ENCODE measurements around the gene ASPSCR1.

The ASPSCR1 gene

GRCh38 chr17:82008941-82009405, 31.5 kb downstream of the ASPSCR1 start:
- Histone ChIP-seq H3K4me1 (ENCODE audit: insufficient read depth, poor library complexity, severe bottlenecking) (peaks cover 14% of the 10 kb centered on the region), H3K9me3 (ENCODE audit: severe bottlenecking) (no peaks in the 10 kb centered on the region), H3K27me3 (ENCODE audit: insufficient read depth, poor library complexity, severe bottlenecking) (no peaks in the 10 kb centered on the region), H3K4me3 (ENCODE audit: severe bottlenecking) (no peak overlapping the region), H3K36me3 (ENCODE audit: low read depth) (no peaks in the 10 kb centered on the region), H3K27ac (ENCODE audit: poor library complexity, severe bottlenecking) (no peak overlapping the region)
- no peak for TF ChIP-seq CTCF (IDR thresholded peaks at IDR 0.05; ENCODE audit: poor library complexity, severe bottlenecking)
- ATAC-seq (ENCODE audit: low read depth) (no peak), DNase-seq (ENCODE audit: low spot score) (no peak)

GRCh38 chr17:82009413-82009812, 32.0 kb downstream of the ASPSCR1 start:
- no peak overlapping the region for H3K4me3 ChIP-seq (ENCODE audit: severe bottlenecking)
- no peak overlapping the region for H3K27ac ChIP-seq (ENCODE audit: poor library complexity, severe bottlenecking)
- no peak for DNase-seq (ENCODE audit: low spot score)
- TF ChIP-seq CTCF (IDR thresholded peaks at IDR 0.05; ENCODE audit: poor library complexity, severe bottlenecking) = no peak
- no peaks in the 10 kb centered on the region for H3K9me3 ChIP-seq (ENCODE audit: severe bottlenecking)
- H3K36me3 ChIP-seq (ENCODE audit: low read depth) = no peaks in the 10 kb centered on the region
- peaks cover 9% of the 10 kb centered on the region for H3K4me1 ChIP-seq (ENCODE audit: insufficient read depth, poor library complexity, severe bottlenecking)
- no peak for ATAC-seq (ENCODE audit: low read depth)
- H3K27me3 ChIP-seq (ENCODE audit: insufficient read depth, poor library complexity, severe bottlenecking) = no peaks in the 10 kb centered on the region

- no peak overlapping the region for H3K4me3 ChIP-seq (ENCODE audit: severe bottlenecking)
- no peak for TF ChIP-seq CTCF (IDR thresholded peaks at IDR 0.05; ENCODE audit: poor library complexity, severe bottlenecking)
- DNase-seq (ENCODE audit: low spot score) (no peak), ATAC-seq (ENCODE audit: low read depth) (no peak)
- H3K36me3 ChIP-seq (ENCODE audit: low read depth) = no peaks in the 10 kb centered on the region
- peaks cover 9% of the 10 kb centered on the region for H3K4me1 ChIP-seq (ENCODE audit: insufficient read depth, poor library complexity, severe bottlenecking)
- H3K9me3 ChIP-seq (ENCODE audit: severe bottlenecking) = no peaks in the 10 kb centered on the region
- H3K27me3 ChIP-seq (ENCODE audit: insufficient read depth, poor library complexity, severe bottlenecking) = no peaks in the 10 kb centered on the region
- H3K27ac ChIP-seq (ENCODE audit: poor library complexity, severe bottlenecking) = no peak overlapping the region
Measured at GRCh38 chr17:82010575-82011525, 33.4 kb downstream of the ASPSCR1 start.

- Histone ChIP-seq H3K36me3 (ENCODE audit: low read depth) (no peaks in the 10 kb centered on the region), H3K9me3 (ENCODE audit: severe bottlenecking) (no peaks in the 10 kb centered on the region), H3K4me3 (ENCODE audit: severe bottlenecking) (no peak overlapping the region), H3K27me3 (ENCODE audit: insufficient read depth, poor library complexity, severe bottlenecking) (no peaks in the 10 kb centered on the region), H3K27ac (ENCODE audit: poor library complexity, severe bottlenecking) (no peak overlapping the region), H3K4me1 (ENCODE audit: insufficient read depth, poor library complexity, severe bottlenecking) (peaks cover under 1% of the 10 kb centered on the region)
- no peak for TF ChIP-seq CTCF (IDR thresholded peaks at IDR 0.05; ENCODE audit: poor library complexity, severe bottlenecking)
- ATAC-seq (ENCODE audit: low read depth) (no peak), DNase-seq (ENCODE audit: low spot score) (no peak)
Measured at GRCh38 chr17:82011617-82012187, 34.3 kb downstream of the ASPSCR1 start.
